Measurements from ENCODE around the gene ROM1.
A peak's percentile ranks its signal among the peaks of the same experiment; 100 is the strongest.
"Not testable (repeated sequence)": the region's sequence is repeated elsewhere in the genome, so short reads cannot be mapped to it uniquely, and the experiment has no call there.

The ROM1 gene

GRCh38 chr11:62649486-62649885, 36.4 kb downstream of the ROM1 start:
- DNase-seq (ENCODE audit: low spot score), result no peak

- not testable (repeated sequence) for DNase-seq (ENCODE audit: low spot score)
These were observed 37.2 kb downstream of the ROM1 start for GRCh38 chr11:62650283-62650682.

- DNase-seq (ENCODE audit: low spot score), result peak; percentile 35
These were observed 39.3 kb downstream of the ROM1 start for GRCh38 chr11:62652161-62653006.

GRCh38 chr11:62654297-62654696, 41.2 kb downstream of the ROM1 start:
- no peak for DNase-seq (ENCODE audit: low spot score)

GRCh38 chr11:62656796-62657429, 43.9 kb downstream of the ROM1 start:
- no peak for DNase-seq (ENCODE audit: low spot score)

GRCh38 chr11:62664405-62665074, 51.5 kb downstream of the ROM1 start:
- DNase-seq (ENCODE audit: low spot score), result peak; percentile 73
